ENCODE measurements around the gene SCGN.

The SCGN gene

GRCh38 chr6:25700761-25701160 lies 48.7 kb downstream of the SCGN start:
- Histone ChIP-seq H3K4me3 (ENCODE audit: low read length in 2 of 2) (no peak overlapping the region), H3K9me3 (ENCODE audit: control insufficient read depth in 2 of 2, low read length in 2 of 2) (no peaks in the 10 kb centered on the region), H3K9ac (ENCODE audit: low read length in 2 of 2) (no peak overlapping the region), H3K27me3 (ENCODE audit: control insufficient read depth in 1 of 2, insufficient read depth in 2 of 2, low read length in 2 of 2) (no peaks in the 10 kb centered on the region), H3K27ac (ENCODE audit: low read length) (no peak overlapping the region), H3K4me1 (ENCODE audit: control insufficient read depth, insufficient read depth, low read length) (no peaks in the 10 kb centered on the region), H3K36me3 (ENCODE audit: control insufficient read depth in 2 of 2, insufficient read depth in 2 of 2, low read length in 2 of 2) (no peaks in the 10 kb centered on the region)

GRCh38 chr6:25701807-25702206 lies 49.8 kb downstream of the SCGN start:
- Histone ChIP-seq H3K9me3 (ENCODE audit: control insufficient read depth in 2 of 2, low read length in 2 of 2) (no peaks in the 10 kb centered on the region), H3K9ac (ENCODE audit: low read length in 2 of 2) (no peak overlapping the region), H3K27ac (ENCODE audit: low read length) (no peak overlapping the region), H3K27me3 (ENCODE audit: control insufficient read depth in 1 of 2, insufficient read depth in 2 of 2, low read length in 2 of 2) (no peaks in the 10 kb centered on the region), H3K4me1 (ENCODE audit: control insufficient read depth, insufficient read depth, low read length) (no peaks in the 10 kb centered on the region), H3K4me3 (ENCODE audit: low read length in 2 of 2) (no peak overlapping the region), H3K36me3 (ENCODE audit: control insufficient read depth in 2 of 2, insufficient read depth in 2 of 2, low read length in 2 of 2) (no peaks in the 10 kb centered on the region)

- no peak overlapping the region for H3K9ac ChIP-seq (ENCODE audit: low read length in 2 of 2)
- H3K27me3 ChIP-seq (ENCODE audit: control insufficient read depth in 1 of 2, insufficient read depth in 2 of 2, low read length in 2 of 2), result no peaks in the 10 kb centered on the region
Observed at GRCh38 chr6:25703005-25703404, 51.0 kb downstream of the SCGN start.

GRCh38 chr6:25704001-25704400 lies 52.0 kb downstream of the SCGN start:
- Histone ChIP-seq H3K27ac (ENCODE audit: low read length) (no peak overlapping the region), H3K9ac (ENCODE audit: low read length in 2 of 2) (no peak overlapping the region), H3K4me1 (ENCODE audit: control insufficient read depth, insufficient read depth, low read length) (no peaks in the 10 kb centered on the region)

More at GRCh38 chr6:25703005-25703404, 51.0 kb downstream of the SCGN start:
- Histone ChIP-seq H3K4me3 (ENCODE audit: low read length in 2 of 2) (no peak overlapping the region), H3K9me3 (ENCODE audit: control insufficient read depth in 2 of 2, low read length in 2 of 2) (no peaks in the 10 kb centered on the region), H3K4me1 (ENCODE audit: control insufficient read depth, insufficient read depth, low read length) (no peaks in the 10 kb centered on the region), H3K36me3 (ENCODE audit: control insufficient read depth in 2 of 2, insufficient read depth in 2 of 2, low read length in 2 of 2) (no peaks in the 10 kb centered on the region), H3K27ac (ENCODE audit: low read length) (no peak overlapping the region)

GRCh38 chr6:25706314-25707014 lies 54.4 kb downstream of the SCGN start:
- Histone ChIP-seq H3K27me3 (ENCODE audit: control insufficient read depth in 1 of 2, insufficient read depth in 2 of 2, low read length in 2 of 2) (no peaks in the 10 kb centered on the region), H3K9ac (ENCODE audit: low read length in 2 of 2) (no peak overlapping the region), H3K36me3 (ENCODE audit: control insufficient read depth in 2 of 2, insufficient read depth in 2 of 2, low read length in 2 of 2) (no peaks in the 10 kb centered on the region), H3K27ac (ENCODE audit: low read length) (no peak overlapping the region), H3K9me3 (ENCODE audit: control insufficient read depth in 2 of 2, low read length in 2 of 2) (no peaks in the 10 kb centered on the region), H3K4me3 (ENCODE audit: low read length in 2 of 2) (no peak overlapping the region), H3K4me1 (ENCODE audit: control insufficient read depth, insufficient read depth, low read length) (no peaks in the 10 kb centered on the region)

More at GRCh38 chr6:25704001-25704400, 52.0 kb downstream of the SCGN start:
- H3K4me3 ChIP-seq (ENCODE audit: low read length in 2 of 2), result no peak overlapping the region
- no peaks in the 10 kb centered on the region for H3K9me3 ChIP-seq (ENCODE audit: control insufficient read depth in 2 of 2, low read length in 2 of 2)
- H3K36me3 ChIP-seq (ENCODE audit: control insufficient read depth in 2 of 2, insufficient read depth in 2 of 2, low read length in 2 of 2), result no peaks in the 10 kb centered on the region
- H3K27me3 ChIP-seq (ENCODE audit: control insufficient read depth in 1 of 2, insufficient read depth in 2 of 2, low read length in 2 of 2), result no peaks in the 10 kb centered on the region

GRCh38 chr6:25709761-25710160 lies 57.7 kb downstream of the SCGN start:
- H3K4me3 ChIP-seq (ENCODE audit: low read length in 2 of 2), result no peak overlapping the region
- no peaks in the 10 kb centered on the region for H3K9me3 ChIP-seq (ENCODE audit: control insufficient read depth in 2 of 2, low read length in 2 of 2)
- no peaks in the 10 kb centered on the region for H3K36me3 ChIP-seq (ENCODE audit: control insufficient read depth in 2 of 2, insufficient read depth in 2 of 2, low read length in 2 of 2)
- no peak overlapping the region for H3K9ac ChIP-seq (ENCODE audit: low read length in 2 of 2)
- H3K27ac ChIP-seq (ENCODE audit: low read length), result no peak overlapping the region
- H3K27me3 ChIP-seq (ENCODE audit: control insufficient read depth in 1 of 2, insufficient read depth in 2 of 2, low read length in 2 of 2), result no peaks in the 10 kb centered on the region
- no peaks in the 10 kb centered on the region for H3K4me1 ChIP-seq (ENCODE audit: control insufficient read depth, insufficient read depth, low read length)

GRCh38 chr6:25710287-25710686 lies 58.3 kb downstream of the SCGN start:
- no peaks in the 10 kb centered on the region for H3K36me3 ChIP-seq (ENCODE audit: control insufficient read depth in 2 of 2, insufficient read depth in 2 of 2, low read length in 2 of 2)
- H3K4me3 ChIP-seq (ENCODE audit: low read length in 2 of 2), result no peak overlapping the region
- no peaks in the 10 kb centered on the region for H3K4me1 ChIP-seq (ENCODE audit: control insufficient read depth, insufficient read depth, low read length)
- H3K27ac ChIP-seq (ENCODE audit: low read length), result no peak overlapping the region
- no peaks in the 10 kb centered on the region for H3K9me3 ChIP-seq (ENCODE audit: control insufficient read depth in 2 of 2, low read length in 2 of 2)
- H3K9ac ChIP-seq (ENCODE audit: low read length in 2 of 2), result no peak overlapping the region
- no peaks in the 10 kb centered on the region for H3K27me3 ChIP-seq (ENCODE audit: control insufficient read depth in 1 of 2, insufficient read depth in 2 of 2, low read length in 2 of 2)

- Histone ChIP-seq H3K9me3 (ENCODE audit: control insufficient read depth in 2 of 2, low read length in 2 of 2) (no peaks in the 10 kb centered on the region), H3K4me3 (ENCODE audit: low read length in 2 of 2) (no peak overlapping the region), H3K27ac (ENCODE audit: low read length) (no peak overlapping the region), H3K36me3 (ENCODE audit: control insufficient read depth in 2 of 2, insufficient read depth in 2 of 2, low read length in 2 of 2) (no peaks in the 10 kb centered on the region), H3K4me1 (ENCODE audit: control insufficient read depth, insufficient read depth, low read length) (no peaks in the 10 kb centered on the region), H3K27me3 (ENCODE audit: control insufficient read depth in 1 of 2, insufficient read depth in 2 of 2, low read length in 2 of 2) (no peaks in the 10 kb centered on the region), H3K9ac (ENCODE audit: low read length in 2 of 2) (no peak overlapping the region)
Observed at GRCh38 chr6:25713824-25714223, 61.8 kb downstream of the SCGN start.

- Histone ChIP-seq H3K27ac (ENCODE audit: low read length) (no peak overlapping the region), H3K4me1 (ENCODE audit: control insufficient read depth, insufficient read depth, low read length) (no peaks in the 10 kb centered on the region), H3K9me3 (ENCODE audit: control insufficient read depth in 2 of 2, low read length in 2 of 2) (no peaks in the 10 kb centered on the region), H3K36me3 (ENCODE audit: control insufficient read depth in 2 of 2, insufficient read depth in 2 of 2, low read length in 2 of 2) (no peaks in the 10 kb centered on the region), H3K27me3 (ENCODE audit: control insufficient read depth in 1 of 2, insufficient read depth in 2 of 2, low read length in 2 of 2) (no peaks in the 10 kb centered on the region), H3K4me3 (ENCODE audit: low read length in 2 of 2) (no peak overlapping the region), H3K9ac (ENCODE audit: low read length in 2 of 2) (no peak overlapping the region)
Observed at GRCh38 chr6:25714765-25715164, 62.8 kb downstream of the SCGN start.

- H3K27ac ChIP-seq (ENCODE audit: low read length), result no peak overlapping the region
- H3K27me3 ChIP-seq (ENCODE audit: control insufficient read depth in 1 of 2, insufficient read depth in 2 of 2, low read length in 2 of 2), result no peaks in the 10 kb centered on the region
- no peaks in the 10 kb centered on the region for H3K36me3 ChIP-seq (ENCODE audit: control insufficient read depth in 2 of 2, insufficient read depth in 2 of 2, low read length in 2 of 2)
- H3K4me1 ChIP-seq (ENCODE audit: control insufficient read depth, insufficient read depth, low read length), result no peaks in the 10 kb centered on the region
- no peaks in the 10 kb centered on the region for H3K9me3 ChIP-seq (ENCODE audit: control insufficient read depth in 2 of 2, low read length in 2 of 2)
- no peak overlapping the region for H3K9ac ChIP-seq (ENCODE audit: low read length in 2 of 2)
- H3K4me3 ChIP-seq (ENCODE audit: low read length in 2 of 2), result no peak overlapping the region
Observed at GRCh38 chr6:25715794-25716193, 63.8 kb downstream of the SCGN start.

- H3K9me3 ChIP-seq (ENCODE audit: control insufficient read depth in 2 of 2, low read length in 2 of 2), result no peaks in the 10 kb centered on the region
- H3K9ac ChIP-seq (ENCODE audit: low read length in 2 of 2), result no peak overlapping the region
- H3K36me3 ChIP-seq (ENCODE audit: control insufficient read depth in 2 of 2, insufficient read depth in 2 of 2, low read length in 2 of 2), result no peaks in the 10 kb centered on the region
- no peaks in the 10 kb centered on the region for H3K27me3 ChIP-seq (ENCODE audit: control insufficient read depth in 1 of 2, insufficient read depth in 2 of 2, low read length in 2 of 2)
- no peak overlapping the region for H3K4me3 ChIP-seq (ENCODE audit: low read length in 2 of 2)
- H3K4me1 ChIP-seq (ENCODE audit: control insufficient read depth, insufficient read depth, low read length), result no peaks in the 10 kb centered on the region
- H3K27ac ChIP-seq (ENCODE audit: low read length), result no peak overlapping the region
Observed at GRCh38 chr6:25717866-25718740, 66.1 kb downstream of the SCGN start.

Measured in stomach smooth muscle (tissue), 2 donors.